Stimulated activated effector memory CD8-positive, alpha-beta T cell treated with anti-CD3 and anti-CD28 coated beads, Interleukin-12 subunit alpha, Interleukin-12 subunit beta, amount 100 ng/mL, for 72 hours (primary cell): ENCODE results near the gene CEP112.

Experiments used
- ATAC-seq: fragments of 150-1000 bp; cut with Tn5 transposase; 2 replicates; pipeline ENCODE4 v1.10.0; 2021
- DNase-seq, 2 donors: peaks; one replicate each; pipeline ENCODE4 v3.0.0; 2021 to 2022; ENCODE audit warnings: low spot score in 2 of 2
- H3K27ac Mint-ChIP-seq: one replicate; pipeline ENCODE4 v1.8.0; 2022; ENCODE audit warnings: mild to moderate bottlenecking, mixed read lengths
- H3K36me3 Mint-ChIP-seq: one replicate; pipeline ENCODE4 v1.8.0; 2022; ENCODE audit warnings: mild to moderate bottlenecking, mixed read lengths
- H3K4me1 Mint-ChIP-seq: one replicate; pipeline ENCODE4 v1.8.0; 2022; ENCODE audit warnings: mixed read lengths
- H3K4me3 Mint-ChIP-seq: one replicate; pipeline ENCODE4 v1.8.0; 2022; ENCODE audit warnings: mild to moderate bottlenecking, mixed read lengths
- H3K9me3 Mint-ChIP-seq: one replicate; pipeline ENCODE4 v1.8.0; 2022; ENCODE audit warnings: mixed read lengths

The CEP112 gene

GRCh38 chr17:65900216-65900615, 291.7 kb downstream of the CEP112 start:
- Mint-ChIP-seq H3K4me3 (no peak overlapping the region), H3K36me3 (no peaks in the 10 kb centered on the region), H3K27ac (no peak overlapping the region), H3K4me1 (no peaks in the 10 kb centered on the region), H3K9me3 (no peaks in the 10 kb centered on the region)
- DNase-seq (no peak), ATAC-seq (no peak)

GRCh38 chr17:65898651-65899050, 293.3 kb downstream of the CEP112 start:
- H3K4me3 Mint-ChIP-seq = no peak overlapping the region
- H3K27ac Mint-ChIP-seq = no peak overlapping the region
- no peaks in the 10 kb centered on the region for H3K9me3 Mint-ChIP-seq
- ATAC-seq (no peak), DNase-seq (no peak)
- no peaks in the 10 kb centered on the region for H3K36me3 Mint-ChIP-seq
- H3K4me1 Mint-ChIP-seq = no peaks in the 10 kb centered on the region

DNA sequence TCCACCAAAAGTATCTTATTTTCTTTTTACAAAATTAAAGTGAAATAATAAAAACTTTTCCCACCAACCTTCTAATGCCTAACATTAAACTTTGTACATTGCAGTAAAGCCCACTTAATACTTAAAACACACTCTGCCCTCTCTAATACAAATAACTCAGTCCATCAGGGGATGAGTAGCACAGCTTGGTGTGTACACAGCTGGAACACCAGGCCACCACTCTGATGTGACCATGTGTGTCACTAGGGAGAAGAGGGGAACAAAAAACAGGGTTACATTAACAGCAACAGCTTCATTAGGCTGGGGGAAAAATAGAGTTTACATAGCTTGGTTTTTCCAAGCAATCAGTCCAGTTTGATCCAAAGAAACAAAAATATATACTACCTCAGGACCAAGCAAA, 295.0 kb downstream of the CEP112 start:
- DNase-seq (no peak), ATAC-seq (no peak)
- Mint-ChIP-seq H3K9me3 (no peaks in the 10 kb centered on the region), H3K4me3 (no peak overlapping the region), H3K36me3 (no peaks in the 10 kb centered on the region), H3K4me1 (no peaks in the 10 kb centered on the region), H3K27ac (no peak overlapping the region)

GRCh38 chr17:65895969-65896368, 296.0 kb downstream of the CEP112 start:
- DNase-seq = no peak
- Mint-ChIP-seq H3K36me3 (no peaks in the 10 kb centered on the region), H3K4me1 (no peaks in the 10 kb centered on the region), H3K9me3 (no peaks in the 10 kb centered on the region), H3K27ac (no peak overlapping the region), H3K4me3 (no peak overlapping the region)
- no peak for ATAC-seq

DNA sequence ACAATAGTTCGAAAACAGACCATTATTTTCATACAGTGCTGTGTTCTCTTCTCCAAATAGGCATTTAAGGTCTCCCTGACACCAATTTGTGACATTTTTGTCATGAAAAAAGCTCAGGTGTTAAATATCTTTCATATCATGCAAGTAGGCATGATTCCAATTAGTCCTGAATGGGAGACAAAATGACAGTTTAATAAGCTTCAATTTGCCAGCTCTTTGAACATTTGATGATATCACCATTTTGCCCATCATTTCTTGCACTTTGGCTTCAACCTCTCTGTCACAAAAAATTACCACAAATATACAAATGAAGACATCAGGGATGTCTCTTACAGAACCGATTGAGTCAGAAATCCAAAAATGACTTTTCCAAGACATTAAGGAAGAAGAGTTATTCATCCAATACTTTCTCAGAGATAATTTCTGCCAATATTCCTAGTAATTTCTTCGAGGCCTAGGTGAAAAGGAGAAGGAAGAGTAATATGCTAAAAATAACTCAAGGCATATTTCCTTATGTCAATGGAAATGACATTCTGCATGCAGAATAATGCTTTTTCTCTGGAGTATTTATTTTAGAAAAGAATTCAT, 298.1 kb downstream of the CEP112 start:
- H3K9me3 Mint-ChIP-seq = no peaks in the 10 kb centered on the region
- no peaks in the 10 kb centered on the region for H3K4me1 Mint-ChIP-seq
- DNase-seq (no peak), ATAC-seq (no peak)
- no peak overlapping the region for H3K27ac Mint-ChIP-seq
- no peaks in the 10 kb centered on the region for H3K36me3 Mint-ChIP-seq
- H3K4me3 Mint-ChIP-seq = no peak overlapping the region

GRCh38 chr17:65892912-65893377, 299.0 kb downstream of the CEP112 start:
- no peak overlapping the region for H3K4me3 Mint-ChIP-seq
- no peak overlapping the region for H3K27ac Mint-ChIP-seq
- H3K4me1 Mint-ChIP-seq = no peaks in the 10 kb centered on the region
- ATAC-seq (no peak), DNase-seq (no peak)
- no peaks in the 10 kb centered on the region for H3K9me3 Mint-ChIP-seq
- H3K36me3 Mint-ChIP-seq = no peaks in the 10 kb centered on the region

GRCh38 chr17:65891231-65891735, 300.6 kb downstream of the CEP112 start:
- Mint-ChIP-seq H3K36me3 (no peaks in the 10 kb centered on the region), H3K27ac (no peak overlapping the region), H3K9me3 (no peaks in the 10 kb centered on the region), H3K4me1 (no peaks in the 10 kb centered on the region), H3K4me3 (no peak overlapping the region)
- no peak for DNase-seq
- no peak for ATAC-seq

- Mint-ChIP-seq H3K27ac (no peak overlapping the region), H3K9me3 (no peaks in the 10 kb centered on the region)
- no peak for ATAC-seq
Observed at GRCh38 chr17:65888649-65889048, 303.3 kb downstream of the CEP112 start.

GRCh38 chr17:65886315-65887245, 305.4 kb downstream of the CEP112 start:
- H3K9me3 Mint-ChIP-seq = no peaks in the 10 kb centered on the region
- ATAC-seq (no peak), DNase-seq (no peak)
- H3K36me3 Mint-ChIP-seq = no peaks in the 10 kb centered on the region
- H3K4me1 Mint-ChIP-seq = no peaks in the 10 kb centered on the region
- no peak overlapping the region for H3K4me3 Mint-ChIP-seq
- no peak overlapping the region for H3K27ac Mint-ChIP-seq

More at GRCh38 chr17:65888649-65889048, 303.3 kb downstream of the CEP112 start:
- DNase-seq = no peak
- no peaks in the 10 kb centered on the region for H3K36me3 Mint-ChIP-seq
- H3K4me3 Mint-ChIP-seq = no peak overlapping the region
- H3K4me1 Mint-ChIP-seq = no peaks in the 10 kb centered on the region

DNA sequence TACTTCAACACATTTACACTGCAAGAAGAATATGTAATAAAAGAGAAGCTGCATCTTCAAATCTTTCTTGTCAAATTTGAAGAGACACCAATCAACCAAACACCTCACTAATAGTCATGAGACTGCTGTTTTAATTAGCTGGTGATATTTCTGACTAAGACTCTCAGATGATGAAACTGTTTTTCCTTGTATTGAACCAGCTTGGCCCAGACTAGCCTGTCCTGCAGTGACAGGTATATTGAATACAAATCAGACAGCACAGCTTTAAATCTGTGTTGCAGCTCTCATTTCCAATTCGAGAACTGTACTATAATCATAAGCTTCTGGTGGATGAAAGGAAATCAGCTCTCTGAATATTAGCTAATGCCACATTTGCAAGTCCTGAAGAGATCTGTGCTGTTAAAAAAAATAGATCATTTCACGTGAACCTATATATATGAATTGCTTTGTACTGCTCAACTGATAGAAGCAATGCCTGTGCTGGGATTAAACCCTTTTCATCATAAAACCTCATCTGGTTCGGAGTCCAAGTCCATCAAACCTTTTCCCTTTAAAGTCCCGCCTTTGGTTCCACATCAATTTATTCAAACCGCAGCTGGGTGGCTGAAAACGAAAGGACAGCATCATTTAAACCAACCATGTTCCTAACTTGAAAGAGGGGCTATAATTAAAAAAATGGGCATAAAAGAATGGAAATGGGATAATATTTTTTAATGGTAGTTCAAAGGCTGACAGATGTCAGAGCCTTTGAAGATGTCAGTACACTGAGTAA, 306.2 kb downstream of the CEP112 start:
- Mint-ChIP-seq H3K27ac (no peak overlapping the region), H3K4me3 (no peak overlapping the region), H3K4me1 (no peaks in the 10 kb centered on the region), H3K9me3 (no peaks in the 10 kb centered on the region), H3K36me3 (no peaks in the 10 kb centered on the region)
- DNase-seq (no peak), ATAC-seq (no peak)

DNA sequence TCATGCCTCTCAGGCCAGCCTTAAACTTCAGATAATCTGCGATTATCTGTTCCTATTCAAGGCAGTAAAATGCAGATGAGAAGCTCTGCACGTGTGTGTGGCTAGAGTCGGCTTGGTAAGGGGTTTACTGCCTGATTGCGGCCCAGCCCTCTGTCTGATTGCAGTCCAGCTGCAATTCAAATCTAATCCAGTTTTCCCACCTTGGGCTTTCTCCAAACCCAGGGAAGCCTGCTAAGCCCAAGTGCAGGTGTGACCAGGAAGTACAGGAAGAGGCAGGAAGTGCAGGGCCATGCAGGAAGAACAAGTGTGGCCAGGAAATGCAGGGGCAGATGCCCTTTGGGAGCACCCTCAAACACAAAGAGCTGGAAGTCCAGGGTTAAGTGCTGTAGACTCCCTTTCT, 314.9 kb downstream of the CEP112 start:
- H3K4me3 Mint-ChIP-seq = no peak overlapping the region
- no peaks in the 10 kb centered on the region for H3K36me3 Mint-ChIP-seq
- H3K27ac Mint-ChIP-seq = no peak overlapping the region
- H3K9me3 Mint-ChIP-seq = no peaks in the 10 kb centered on the region
- H3K4me1 Mint-ChIP-seq = no peaks in the 10 kb centered on the region
- DNase-seq (no peak), ATAC-seq (no peak)

DNA sequence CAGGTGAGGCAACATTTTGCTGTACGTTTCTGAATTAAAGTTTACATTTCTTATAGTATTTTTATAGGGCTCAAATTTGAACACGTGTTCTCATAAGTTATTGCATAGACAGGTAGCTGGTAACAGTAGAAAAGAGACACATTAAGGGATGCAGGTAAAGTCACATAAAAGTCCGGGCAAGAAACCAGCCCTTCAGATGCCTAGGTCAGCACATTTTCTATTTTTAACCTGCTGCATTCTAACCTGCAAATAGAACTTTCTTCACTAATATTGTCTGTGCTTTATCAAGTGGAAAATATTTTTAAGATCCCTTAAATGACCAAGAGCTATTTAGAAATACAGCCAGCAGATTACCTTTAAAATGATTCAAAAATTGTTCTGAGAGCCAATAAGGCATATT, 323.1 kb downstream of the CEP112 start:
- H3K27ac Mint-ChIP-seq = no peak overlapping the region
- H3K9me3 Mint-ChIP-seq = no peaks in the 10 kb centered on the region
- no peak overlapping the region for H3K4me3 Mint-ChIP-seq
- ATAC-seq (no peak), DNase-seq (no peak)
- no peaks in the 10 kb centered on the region for H3K36me3 Mint-ChIP-seq
- H3K4me1 Mint-ChIP-seq = peaks cover 4% of the 10 kb centered on the region

GRCh38 chr17:65867014-65867413, 324.9 kb downstream of the CEP112 start:
- Mint-ChIP-seq H3K27ac (no peak overlapping the region), H3K9me3 (no peaks in the 10 kb centered on the region), H3K36me3 (no peaks in the 10 kb centered on the region), H3K4me3 (no peak overlapping the region), H3K4me1 (peaks cover 4% of the 10 kb centered on the region)
- DNase-seq (no peak), ATAC-seq (no peak)

- Mint-ChIP-seq H3K9me3 (no peaks in the 10 kb centered on the region), H3K27ac (no peak overlapping the region), H3K4me3 (no peak overlapping the region), H3K4me1 (peaks cover 4% of the 10 kb centered on the region), H3K36me3 (no peaks in the 10 kb centered on the region)
- ATAC-seq (peak; percentile 44), DNase-seq (no peak)
Observed at GRCh38 chr17:65865715-65866425, 326.1 kb downstream of the CEP112 start.

- Mint-ChIP-seq H3K9me3 (no peaks in the 10 kb centered on the region), H3K4me1 (peaks cover 4% of the 10 kb centered on the region), H3K4me3 (no peak overlapping the region), H3K36me3 (no peaks in the 10 kb centered on the region), H3K27ac (no peak overlapping the region)
- DNase-seq (no peak), ATAC-seq (no peak)
Observed at GRCh38 chr17:65864394-65864793, 327.5 kb downstream of the CEP112 start.
